Lower lobe of right lung (tissue), 2 donors: ENCODE data around the gene ZBP1. TPM values are rescaled to one million over a fixed set of nuclear protein-coding genes. Genes with fewer than 3 reads are reported as not detected.

Experiments
- ATAC-seq, 2 donors: fragments of 200-7000 bp; cut with Tn5 transposase; one replicate each; pipeline ENCODE4 v1.9.1; 2020 to 2022; ENCODE audit warnings: mild to moderate bottlenecking in 2 of 2, moderate library complexity in 2 of 2
- DNase-seq: peaks from one replicate; pipeline ENCODE4 v3.0.0-alpha.2; 2020
- H3K27ac ChIP-seq: fragments of 200-600 bp; one replicate; pipeline ENCODE4 v1.8.0; 2022
- H3K27me3 ChIP-seq: fragments of 200-600 bp; one replicate; pipeline ENCODE4 v1.8.0; 2022; ENCODE audit warnings: low read depth
- H3K36me3 ChIP-seq: fragments of 200-600 bp; one replicate; pipeline ENCODE4 v1.8.0; 2022; ENCODE audit warnings: mild to moderate bottlenecking
- H3K4me1 ChIP-seq: fragments of 200-600 bp; one replicate; pipeline ENCODE4 v1.8.0; 2022
- H3K4me3 ChIP-seq: fragments of 200-600 bp; one replicate; pipeline ENCODE4 v1.8.0; 2022; ENCODE audit warnings: mild to moderate bottlenecking
- H3K9me3 ChIP-seq: fragments of 200-600 bp; one replicate; pipeline ENCODE4 v1.8.0; 2022
- intact Hi-C: fragments of 100-400 bp; cut with DNase I; formaldehyde crosslinking; loops from one replicate; pipeline ENCODE4 v1.11.0; 2022
- total RNA-seq: library from RNA; stranded (reverse); fragmentation: NEBNext Ultra II Directional; extraction: Animal tissue kit (Norgen Biotek cat#: 25700); gene quantifications from one replicate; pipeline ENCODE4 v1.2.1, GENCODE V29; 2021
- TF ChIP-seq, protein P1 (sequence below): fragments of 200-600 bp; IDR thresholded peaks from one replicate; pipeline ENCODE4 v1.8.0; 2022; ENCODE audit warnings: antibody characterized with exemption, mild to moderate bottlenecking
- donor health status: DM: no; HTN: yes; CAD: no; lungs with severe emphysema.

Gene ZBP1
- total RNA-seq, 1 donor from 2014 or later, result 5.8 TPM

DNA sequence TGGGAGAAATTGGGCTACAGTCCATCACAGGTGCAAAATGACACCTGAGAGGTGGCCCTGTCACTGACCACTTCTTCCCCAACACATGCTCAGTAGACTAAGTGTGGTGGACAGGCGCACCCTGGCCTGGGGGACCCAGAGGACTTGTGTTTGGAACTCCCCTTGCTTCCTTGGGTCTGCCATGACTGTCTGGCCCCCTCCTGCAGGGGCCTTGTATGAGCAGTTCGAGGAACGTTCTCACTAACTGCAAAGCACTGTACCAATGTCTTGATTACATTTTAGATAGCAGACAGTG, 63.3 kb downstream of the ZBP1 start:
- peaks cover 23% of the 10 kb centered on the region for H3K27me3 ChIP-seq
- H3K4me3 ChIP-seq, result no peak overlapping the region
- DNase-seq, result no peak
- H3K36me3 ChIP-seq, result no peaks in the 10 kb centered on the region
- no peak overlapping the region for H3K27ac ChIP-seq
- intact Hi-C loops, result no loop called here
- H3K9me3 ChIP-seq, result no peaks in the 10 kb centered on the region
- TF ChIP-seq, protein P1, sequence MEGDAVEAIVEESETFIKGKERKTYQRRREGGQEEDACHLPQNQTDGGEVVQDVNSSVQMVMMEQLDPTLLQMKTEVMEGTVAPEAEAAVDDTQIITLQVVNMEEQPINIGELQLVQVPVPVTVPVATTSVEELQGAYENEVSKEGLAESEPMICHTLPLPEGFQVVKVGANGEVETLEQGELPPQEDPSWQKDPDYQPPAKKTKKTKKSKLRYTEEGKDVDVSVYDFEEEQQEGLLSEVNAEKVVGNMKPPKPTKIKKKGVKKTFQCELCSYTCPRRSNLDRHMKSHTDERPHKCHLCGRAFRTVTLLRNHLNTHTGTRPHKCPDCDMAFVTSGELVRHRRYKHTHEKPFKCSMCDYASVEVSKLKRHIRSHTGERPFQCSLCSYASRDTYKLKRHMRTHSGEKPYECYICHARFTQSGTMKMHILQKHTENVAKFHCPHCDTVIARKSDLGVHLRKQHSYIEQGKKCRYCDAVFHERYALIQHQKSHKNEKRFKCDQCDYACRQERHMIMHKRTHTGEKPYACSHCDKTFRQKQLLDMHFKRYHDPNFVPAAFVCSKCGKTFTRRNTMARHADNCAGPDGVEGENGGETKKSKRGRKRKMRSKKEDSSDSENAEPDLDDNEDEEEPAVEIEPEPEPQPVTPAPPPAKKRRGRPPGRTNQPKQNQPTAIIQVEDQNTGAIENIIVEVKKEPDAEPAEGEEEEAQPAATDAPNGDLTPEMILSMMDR, result no peak
- H3K4me1 ChIP-seq, result no peaks in the 10 kb centered on the region
- no peak for ATAC-seq

DNA sequence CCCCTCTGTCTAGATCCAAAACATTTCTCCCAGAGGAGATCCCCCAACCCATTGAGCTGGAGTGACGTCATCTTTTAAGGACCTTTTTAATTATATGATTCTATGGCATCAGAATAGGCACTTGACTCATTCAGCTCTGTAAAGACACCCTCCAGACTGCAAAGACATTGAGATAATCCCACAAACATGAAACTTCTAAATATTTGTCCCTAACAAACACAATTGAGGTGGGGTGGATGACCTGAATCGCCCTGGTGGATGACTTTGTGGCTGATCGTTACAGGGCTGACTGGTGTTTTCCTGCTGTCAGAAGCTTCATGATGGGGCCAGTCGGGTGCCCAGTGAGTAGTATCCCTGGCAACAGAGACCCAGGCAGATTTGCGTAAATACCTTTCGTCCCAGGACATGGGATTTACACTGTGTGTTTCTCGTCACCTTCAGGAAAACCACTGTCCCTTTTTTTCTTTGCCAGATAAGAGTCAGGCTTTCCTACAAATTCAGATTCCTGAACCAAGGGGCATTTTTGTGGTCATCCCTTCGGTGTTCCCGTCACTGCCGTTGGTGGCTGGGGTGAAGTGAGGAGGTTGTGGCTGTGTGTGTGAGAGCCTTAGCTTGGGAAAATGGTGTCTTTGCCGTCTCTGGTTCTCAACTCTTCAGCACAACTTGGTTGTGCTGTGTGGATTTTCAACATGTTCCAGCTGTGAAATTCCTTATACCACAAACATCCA, 64.6 kb downstream of the ZBP1 start:
- peaks cover 23% of the 10 kb centered on the region for H3K27me3 ChIP-seq
- intact Hi-C loops, result no loop called here
- no peaks in the 10 kb centered on the region for H3K9me3 ChIP-seq
- no peaks in the 10 kb centered on the region for H3K4me1 ChIP-seq
- no peak for ATAC-seq
- H3K4me3 ChIP-seq, result no peak overlapping the region
- no peak overlapping the region for H3K27ac ChIP-seq
- DNase-seq, result no peak
- H3K36me3 ChIP-seq, result no peaks in the 10 kb centered on the region
- TF ChIP-seq, protein P1, result no peak

Other genes starting within 250 kb of the ZBP1 start
- 15.5 TPM for gene RBM38, start 229.0 kb downstream of the ZBP1 start, total RNA-seq
- gene CTCFL, start 95.3 kb downstream of the ZBP1 start, total RNA-seq, result not detected
- gene PCK1, start 59.3 kb downstream of the ZBP1 start, total RNA-seq, result not detected
- 26.9 TPM for gene PMEPA1, start 89.6 kb upstream of the ZBP1 start, total RNA-seq